ENCODE results near the gene BEX4.
"Not testable (repeated sequence)": the region's sequence is repeated elsewhere in the genome, so short reads cannot be mapped to it uniquely, and the experiment has no call there.

BEX4 gene

GRCh38 chrX:103214870-103215424 is at the start of gene BEX4:
Gene BEX4 (plus strand): TSS chrX:103215108. CDS start chrX:103216154, 1,046 bp downstream.
- no peak for TF ChIP-seq CTCF (IDR thresholded peaks at IDR 0.05; ENCODE audit: low read depth, low read length, missing control alignments)
- H3K4me3 ChIP-seq (replicated peaks; ENCODE audit: low read depth, low read length) = peak within 1 kb of the TSS; percentile 63
- DNase-seq (ENCODE audit: extremely low read depth, low read depth) = peak; percentile 29

- DNase-seq (ENCODE audit: extremely low read depth, low read depth) = no peak
- no peak overlapping the region for H3K4me3 ChIP-seq (replicated peaks; ENCODE audit: low read depth, low read length)
- no peak for TF ChIP-seq CTCF (IDR thresholded peaks at IDR 0.05; ENCODE audit: low read depth, low read length, missing control alignments)
Observed at GRCh38 chrX:103170216-103170615, 44.7 kb upstream of the BEX4 start.

GRCh38 chrX:103171353-103171752 is 43.6 kb upstream of the BEX4 start:
- no peak for DNase-seq (ENCODE audit: extremely low read depth, low read depth)
- no peak for TF ChIP-seq CTCF (IDR thresholded peaks at IDR 0.05; ENCODE audit: low read depth, low read length, missing control alignments)
- H3K4me3 ChIP-seq (replicated peaks; ENCODE audit: low read depth, low read length) = no peak overlapping the region

GRCh38 chrX:103175256-103175655 is 39.7 kb upstream of the BEX4 start:
- not testable (repeated sequence) for DNase-seq (ENCODE audit: extremely low read depth, low read depth); H3K4me3 ChIP-seq (replicated peaks; ENCODE audit: low read depth, low read length)

GRCh38 chrX:103175944-103176753 is 38.8 kb upstream of the BEX4 start:
- H3K4me3 ChIP-seq (replicated peaks; ENCODE audit: low read depth, low read length) = 0 out of 2 replicates have a peak overlapping the region, but pooled peaks have one; percentile 11
- no peak for DNase-seq (ENCODE audit: extremely low read depth, low read depth)
- TF ChIP-seq CTCF (IDR thresholded peaks at IDR 0.05; ENCODE audit: low read depth, low read length, missing control alignments) = peak; percentile 72

- TF ChIP-seq CTCF (IDR thresholded peaks at IDR 0.05; ENCODE audit: low read depth, low read length, missing control alignments) = no peak
- no peak for DNase-seq (ENCODE audit: extremely low read depth, low read depth)
- H3K4me3 ChIP-seq (replicated peaks; ENCODE audit: low read depth, low read length) = no peak overlapping the region
Observed at GRCh38 chrX:103177556-103177955, 37.4 kb upstream of the BEX4 start.

- DNase-seq (ENCODE audit: extremely low read depth, low read depth) = no peak
- no peak for TF ChIP-seq CTCF (IDR thresholded peaks at IDR 0.05; ENCODE audit: low read depth, low read length, missing control alignments)
- no peak overlapping the region for H3K4me3 ChIP-seq (replicated peaks; ENCODE audit: low read depth, low read length)
Observed at GRCh38 chrX:103183912-103184311, 31.0 kb upstream of the BEX4 start.

All from HFF-Myc (cell line).